ENCODE data around the gene FTCDNL1. TPM values are rescaled to one million over a fixed set of nuclear protein-coding genes. Genes with fewer than 3 reads are reported as not detected.

Gene FTCDNL1
- total RNA-seq, 1 donor from 2014 or later = 2.2 TPM

DNA sequence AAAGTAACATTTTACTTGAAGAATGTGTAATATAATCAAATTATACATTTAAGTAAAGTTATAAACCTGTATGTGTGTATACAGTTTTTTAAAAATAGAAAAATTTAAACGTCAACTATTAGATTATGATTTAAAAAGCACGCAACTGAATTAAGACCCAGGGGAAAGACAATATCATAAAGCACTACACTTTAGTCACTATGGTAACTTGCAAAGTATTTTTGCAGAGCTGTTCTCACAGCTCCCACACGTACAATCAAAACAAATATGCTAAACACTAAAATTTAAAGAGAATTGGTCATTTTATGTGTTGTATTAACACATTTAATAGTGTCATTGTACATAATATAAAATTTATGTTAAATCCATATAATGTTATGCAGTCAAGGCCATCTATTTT lies 59.7 kb downstream of the FTCDNL1 start:
- DNase-seq = no peak

DNA sequence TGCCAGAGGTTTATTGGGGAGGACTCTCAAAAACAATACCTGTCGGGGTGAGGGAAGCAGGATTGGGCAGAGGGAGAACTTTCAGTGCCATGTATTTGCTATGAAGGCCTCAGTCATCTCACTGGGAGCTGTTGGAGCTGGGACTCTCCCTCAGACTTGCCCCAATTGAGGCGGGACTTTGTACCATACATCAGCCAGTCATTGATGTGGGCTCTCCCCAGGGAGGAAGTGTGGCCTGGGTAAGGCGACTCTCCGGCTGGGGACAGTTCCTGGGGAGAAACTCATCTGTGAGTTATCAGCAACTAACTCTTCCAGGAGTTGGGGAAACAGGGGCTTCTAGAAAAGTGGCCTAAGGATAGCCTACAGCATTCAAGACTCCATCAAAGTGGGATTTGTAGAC lies 66.5 kb downstream of the FTCDNL1 start:
- DNase-seq = no peak

DNA sequence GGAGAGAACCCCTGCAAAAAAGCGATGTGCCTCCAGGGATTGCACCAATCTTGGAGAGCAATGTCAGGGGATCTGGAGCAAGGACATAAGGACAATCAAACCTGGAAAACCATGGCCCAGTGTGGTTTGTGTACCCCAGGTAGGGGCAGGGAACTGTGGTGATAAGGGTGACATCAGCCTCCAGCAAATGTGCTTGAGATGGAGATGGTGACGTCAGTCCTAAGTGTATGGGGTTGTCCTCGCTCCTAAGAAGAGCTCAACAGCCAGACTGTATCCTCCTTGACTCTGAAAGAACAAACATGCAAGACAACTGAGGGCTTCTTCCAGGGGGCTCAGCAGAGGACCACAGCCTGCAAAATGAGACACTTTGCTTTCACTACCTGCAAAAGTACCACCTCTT lies 71.4 kb downstream of the FTCDNL1 start:
- no peak for DNase-seq

DNA sequence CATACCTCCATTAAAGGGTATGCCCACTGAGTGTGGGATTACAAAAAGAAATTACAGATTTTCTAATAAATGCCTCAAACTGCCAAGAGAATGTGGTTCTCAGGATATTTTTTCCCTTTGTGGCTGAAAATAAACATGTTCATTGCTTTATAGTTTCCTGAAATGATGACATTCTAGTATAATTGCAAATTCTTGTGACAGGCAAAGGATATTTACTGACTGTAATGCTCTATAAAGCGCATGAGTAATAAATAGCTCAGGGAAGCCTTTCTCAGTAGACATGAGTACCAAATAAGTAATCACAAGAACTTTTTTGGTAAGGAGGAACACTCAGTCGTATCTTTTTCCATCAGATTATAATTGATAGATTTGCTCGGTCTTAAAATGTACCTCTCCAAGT lies 72.3 kb downstream of the FTCDNL1 start:
- DNase-seq = no peak

DNA sequence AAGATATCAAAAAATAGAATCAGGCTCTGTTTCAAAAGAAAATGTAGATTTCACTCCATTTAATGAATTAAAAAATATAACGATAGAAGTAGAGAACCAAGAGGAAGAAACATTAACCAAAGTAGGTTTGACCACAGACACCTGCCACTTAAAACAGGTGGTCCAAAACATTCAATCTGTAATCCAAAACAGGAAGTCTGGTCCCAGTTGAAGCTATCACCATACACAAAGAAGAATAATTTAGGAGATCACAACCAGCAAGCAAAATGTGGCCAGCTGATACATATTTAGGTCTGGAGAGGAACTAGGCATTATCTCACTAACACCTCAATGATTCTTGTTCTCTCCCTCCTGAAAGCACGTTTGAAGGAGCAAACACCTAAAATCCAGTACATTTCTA lies 73.1 kb downstream of the FTCDNL1 start:
- no peak for DNase-seq

DNA sequence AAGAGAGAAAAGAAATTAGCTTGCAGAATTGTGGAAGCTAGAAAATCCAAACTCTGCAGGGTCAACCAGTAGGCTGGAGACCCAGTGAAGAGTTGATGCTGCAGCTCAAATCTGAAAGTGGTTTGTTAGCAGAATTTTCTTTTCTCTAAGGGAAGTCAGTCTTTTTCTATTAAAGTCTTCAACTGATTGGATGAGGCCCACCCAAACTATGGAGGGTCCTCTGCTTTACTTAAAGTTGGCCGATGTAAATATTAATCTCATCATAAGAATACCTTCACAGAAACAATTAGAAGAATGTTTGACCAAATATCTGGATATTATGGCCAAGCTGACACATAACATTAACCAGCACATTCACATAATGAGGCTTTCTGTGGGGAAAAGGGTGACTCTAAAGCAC lies 73.7 kb downstream of the FTCDNL1 start:
- DNase-seq = no peak

DNA sequence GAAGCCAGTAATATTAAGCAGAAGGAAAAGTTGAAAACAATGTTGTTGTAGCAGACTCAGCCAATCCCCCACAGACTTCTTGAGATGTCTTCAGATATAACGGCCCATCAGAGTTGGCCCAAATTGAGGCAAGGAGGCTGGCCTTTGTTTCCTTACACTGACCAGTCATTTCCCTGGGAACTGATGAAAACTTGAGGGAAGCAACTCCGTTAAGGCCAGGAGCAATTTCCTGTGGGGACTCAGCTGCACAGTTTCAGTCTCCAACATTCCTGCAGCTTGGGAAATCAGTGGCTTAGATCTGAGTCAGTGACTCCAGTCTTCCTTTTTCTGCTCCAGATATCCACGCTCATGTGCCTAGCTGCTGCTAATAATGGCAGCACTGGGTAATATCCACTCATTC lies 75.7 kb downstream of the FTCDNL1 start:
- peak; percentile 9 for DNase-seq

DNA sequence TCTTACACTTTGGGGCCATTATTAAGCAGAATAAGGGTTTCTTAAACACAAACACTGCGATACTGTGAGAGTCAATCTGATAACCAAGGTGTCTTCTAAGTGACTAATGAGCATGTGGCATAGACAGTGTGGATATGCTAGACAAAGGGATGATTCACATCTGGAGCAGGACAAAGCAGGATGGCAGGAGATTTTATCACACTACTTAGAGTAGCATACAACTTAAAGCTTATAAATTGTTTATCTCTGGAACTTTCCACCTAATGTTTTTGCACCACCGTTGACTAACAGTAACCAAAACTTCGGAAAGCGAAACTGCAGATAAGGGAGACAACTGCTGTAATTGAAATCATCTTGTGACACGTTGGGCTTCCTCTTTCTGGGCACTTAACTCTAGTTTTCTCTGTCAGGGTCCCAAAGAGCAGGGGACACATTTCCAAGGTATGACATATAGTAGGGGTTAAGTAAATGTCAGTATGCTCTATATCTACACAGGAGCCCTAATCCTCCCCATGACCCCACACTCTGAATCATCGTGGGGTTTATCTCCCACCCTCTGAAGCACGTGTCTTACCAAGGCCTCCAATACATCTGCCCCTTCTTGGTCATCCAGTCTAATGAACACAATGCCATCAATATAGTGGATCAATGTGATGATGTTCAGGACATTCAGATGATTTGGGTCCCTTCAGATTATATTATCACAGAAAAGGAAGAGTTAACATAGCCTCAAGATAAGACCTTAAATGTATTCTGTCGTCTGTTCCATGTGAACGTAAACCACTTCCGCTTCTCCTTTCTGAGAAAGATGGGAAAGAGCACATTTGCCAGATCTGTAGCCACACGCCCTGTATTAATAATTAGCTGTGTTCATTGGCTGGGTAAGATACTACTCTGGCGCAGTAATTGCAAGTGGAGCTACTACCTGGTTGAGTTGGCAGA lies 78.7 kb downstream of the FTCDNL1 start:
- no peak for DNase-seq

DNA sequence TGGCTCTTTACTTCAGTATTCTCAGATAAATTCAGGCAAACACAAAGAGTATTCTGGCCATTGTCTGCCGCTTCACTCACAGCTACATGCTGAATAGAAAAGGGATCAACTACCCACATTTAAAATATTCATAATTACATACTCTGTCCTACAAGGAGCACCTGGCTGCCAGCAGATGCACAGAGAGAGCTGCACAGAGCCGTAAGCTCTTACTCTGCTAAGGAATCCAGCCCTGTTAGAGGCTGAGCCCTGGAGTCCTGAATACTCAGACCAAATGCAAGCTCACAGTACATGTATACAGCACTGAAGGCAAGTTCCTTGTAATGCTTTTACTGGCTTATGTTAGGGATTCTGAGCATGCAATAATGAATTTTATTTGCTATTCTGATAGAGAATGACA lies 80.3 kb downstream of the FTCDNL1 start:
- DNase-seq = no peak

DNA sequence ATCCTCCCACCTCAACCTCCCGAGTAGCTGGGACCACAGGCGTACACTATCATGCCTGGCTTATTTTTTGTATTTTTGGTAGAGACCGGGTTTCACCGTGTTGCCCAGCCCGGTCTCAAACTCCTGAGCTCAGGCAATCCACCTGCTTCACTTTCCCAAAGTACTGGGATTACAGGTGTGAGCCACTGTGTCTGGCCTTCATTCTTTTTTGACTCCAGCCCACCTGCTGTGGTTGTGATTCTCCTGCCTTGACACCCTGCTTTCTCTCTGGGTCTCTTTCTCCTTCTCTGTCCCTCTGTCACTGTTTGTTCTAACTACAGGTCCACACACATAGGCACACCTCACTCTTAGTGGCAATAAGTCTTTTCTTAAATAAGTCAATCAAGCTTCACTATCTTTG lies 85.3 kb downstream of the FTCDNL1 start:
- DNase-seq = no peak

DNA sequence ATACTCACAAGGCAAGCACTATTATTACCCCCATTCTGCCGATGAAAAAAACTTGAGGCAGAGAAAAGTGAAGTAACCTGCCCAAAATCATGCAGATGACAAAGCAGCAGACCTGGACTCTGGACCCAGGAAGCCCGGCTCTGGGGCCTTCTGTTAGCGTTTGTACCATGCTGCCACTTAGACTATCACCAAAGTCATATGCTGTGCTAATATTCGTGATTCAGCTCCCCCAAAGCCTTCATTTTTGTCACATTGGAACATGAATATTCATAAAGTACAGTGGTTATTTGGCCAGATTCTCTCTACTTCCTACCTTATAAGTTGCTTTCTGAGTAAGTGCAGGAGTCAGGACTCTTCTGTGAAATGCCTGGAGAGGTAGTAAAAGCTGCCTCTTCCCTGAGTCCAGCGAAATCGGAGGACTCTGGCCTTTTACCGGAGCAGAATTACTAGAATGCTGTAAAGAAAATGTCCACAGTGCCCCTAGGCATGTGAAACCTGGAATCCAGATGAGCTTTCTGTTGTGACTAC lies 86.7 kb downstream of the FTCDNL1 start:
- DNase-seq = no peak

DNA sequence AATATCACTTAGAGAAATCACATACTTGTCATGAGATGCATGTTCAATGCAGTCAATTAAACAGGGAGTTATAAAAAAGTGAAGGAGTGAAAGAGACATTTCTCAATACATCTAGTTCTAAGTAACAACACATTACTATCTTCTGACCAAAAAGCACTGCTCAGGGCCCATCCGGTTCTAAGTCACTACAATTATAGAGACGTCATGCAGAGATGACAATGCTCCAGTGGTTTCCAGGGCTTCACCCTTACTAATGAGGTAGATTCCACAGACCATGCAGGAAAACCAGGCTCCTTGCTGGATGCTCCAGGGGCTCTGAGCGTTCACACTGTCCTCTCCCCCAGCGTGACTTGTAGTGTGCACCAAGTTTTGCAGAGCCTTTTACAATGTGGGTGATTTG lies 88.0 kb downstream of the FTCDNL1 start:
- no peak for DNase-seq

DNA sequence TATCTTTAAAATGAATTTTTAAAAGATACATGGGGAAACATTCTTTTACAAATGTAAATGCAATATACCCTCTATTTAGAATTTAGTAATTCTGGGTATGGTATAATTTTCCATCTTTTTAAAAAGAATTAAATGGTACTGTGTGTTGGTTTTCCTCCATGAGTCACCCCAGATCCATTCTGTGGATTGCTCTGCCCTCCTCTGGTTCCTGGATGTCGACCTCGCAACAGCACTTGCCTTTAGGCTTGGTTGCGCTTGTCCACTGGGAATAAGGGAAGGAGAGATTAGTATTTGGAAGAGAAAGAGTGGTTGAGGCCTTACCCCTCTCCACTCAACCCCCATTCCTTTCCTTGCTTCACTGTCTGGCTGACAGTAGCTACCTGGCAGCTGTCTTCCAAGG lies 90.4 kb downstream of the FTCDNL1 start:
- DNase-seq = no peak

DNA sequence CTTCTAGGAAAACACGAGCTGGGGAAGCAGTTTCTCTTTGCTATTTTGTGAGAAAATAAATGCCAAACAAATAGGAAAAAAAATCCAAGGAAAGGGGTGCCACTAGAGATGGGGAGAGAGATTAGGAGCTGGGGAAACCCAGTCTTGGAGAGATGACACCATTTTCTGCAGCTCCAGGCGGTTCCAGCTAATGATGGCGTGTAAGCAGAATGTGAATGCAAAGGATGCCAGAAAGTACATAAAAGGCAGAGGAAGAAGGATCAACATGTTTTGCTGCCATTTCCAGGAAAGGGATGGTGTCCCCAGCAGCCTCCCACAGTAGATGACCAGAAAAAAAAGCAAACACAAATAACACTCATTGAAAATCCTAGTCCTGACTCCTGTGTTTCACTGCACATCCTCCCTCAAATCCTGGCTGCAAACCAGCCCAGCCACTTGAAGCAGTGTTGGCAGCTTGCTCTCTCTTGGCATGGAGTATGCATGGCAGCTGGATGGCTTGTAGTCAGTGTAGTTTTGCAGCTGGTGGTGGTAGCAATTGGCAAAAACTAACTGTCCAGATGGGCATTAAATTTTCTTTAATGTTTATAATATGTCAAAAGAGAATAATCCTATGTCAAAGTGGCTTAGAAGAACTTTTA lies 93.6 kb downstream of the FTCDNL1 start:
- DNase-seq = peak; percentile 49

DNA sequence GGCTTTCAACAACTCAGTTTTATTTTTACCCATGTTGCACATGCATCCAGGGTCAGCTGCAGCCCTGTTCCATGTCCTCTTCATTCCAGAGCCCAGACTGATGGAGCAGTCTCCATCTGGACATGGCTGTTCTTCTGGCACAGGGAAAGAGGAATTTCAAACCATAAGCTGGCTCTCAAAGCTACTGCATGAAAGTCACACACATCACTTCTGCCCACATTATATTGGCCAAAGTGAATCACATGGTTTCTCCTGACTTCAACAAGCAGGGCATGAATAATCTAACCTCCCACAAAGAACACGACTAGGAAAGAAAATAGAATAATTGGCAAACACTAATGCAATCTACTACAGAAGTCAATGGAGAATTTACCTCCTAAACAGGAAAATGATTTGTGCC lies 94.2 kb downstream of the FTCDNL1 start:
- no peak for DNase-seq

DNA sequence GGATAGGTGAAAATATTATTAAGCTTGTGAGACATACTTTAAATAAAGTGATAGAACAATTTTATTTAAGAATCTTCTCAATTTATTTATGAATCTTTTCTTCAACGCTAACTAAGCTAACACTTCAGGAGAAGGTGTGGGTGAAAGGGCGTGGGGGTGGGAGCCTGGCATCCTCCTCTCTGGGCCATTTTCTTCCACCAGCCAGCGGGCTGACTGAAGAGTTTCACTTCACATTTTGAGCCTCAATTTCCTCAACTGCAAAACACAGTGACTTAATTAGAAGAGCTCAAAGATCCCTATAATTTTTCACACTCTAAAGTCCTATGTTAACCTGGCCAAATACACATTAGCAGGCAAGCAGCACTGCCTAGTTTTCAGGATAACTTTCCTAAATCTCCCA lies 94.8 kb downstream of the FTCDNL1 start:
- no peak for DNase-seq

DNA sequence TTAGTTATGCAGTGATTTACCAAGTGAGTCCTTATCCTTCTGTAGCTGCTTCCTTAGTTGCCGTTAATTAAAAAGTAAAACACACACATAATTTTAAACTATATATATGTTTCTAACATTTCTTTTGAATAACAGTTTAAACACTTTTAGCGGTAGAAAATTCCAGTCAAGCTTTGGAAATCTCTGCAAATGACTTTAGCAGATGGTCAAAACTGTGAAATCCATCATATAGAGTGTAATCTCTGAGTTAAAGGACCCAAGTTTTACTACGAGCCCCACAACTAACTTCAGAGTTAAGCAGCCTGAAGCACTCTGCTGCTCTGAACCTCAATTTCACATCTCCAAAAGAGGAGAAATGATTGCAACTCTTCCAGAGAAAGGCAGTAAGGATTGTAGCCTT lies 96.2 kb downstream of the FTCDNL1 start:
- no peak for DNase-seq

DNA sequence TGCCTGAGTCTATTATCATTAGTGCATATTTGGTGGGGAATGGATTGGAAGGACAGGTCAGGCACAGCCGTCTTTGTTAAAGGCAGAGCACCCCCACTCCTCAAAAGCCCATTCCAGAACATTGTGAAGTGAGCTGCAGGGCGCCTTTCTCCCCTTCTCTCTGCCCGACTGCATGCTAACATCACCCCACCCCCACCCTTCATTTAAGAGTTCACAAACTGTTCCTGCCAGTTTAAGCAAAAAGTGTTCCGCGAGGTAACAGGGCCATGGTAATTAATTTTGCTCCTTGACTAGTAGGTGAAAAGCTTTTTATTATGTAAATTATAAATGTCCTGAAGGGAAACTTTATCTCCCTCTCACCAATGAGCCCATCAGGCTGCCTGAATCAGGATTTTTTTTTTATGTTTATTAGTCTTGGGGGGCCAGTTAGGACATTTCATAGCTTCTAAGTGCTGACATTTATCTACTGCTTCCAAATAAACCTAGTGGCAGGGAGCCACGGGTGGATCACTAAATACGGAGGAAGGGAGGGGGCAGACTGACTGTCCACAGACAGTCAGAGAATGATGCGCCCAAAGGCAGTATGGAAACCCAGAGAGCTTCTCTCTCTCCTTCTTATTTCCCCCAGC lies 99.4 kb downstream of the FTCDNL1 start:
- DNase-seq = no peak

DNA sequence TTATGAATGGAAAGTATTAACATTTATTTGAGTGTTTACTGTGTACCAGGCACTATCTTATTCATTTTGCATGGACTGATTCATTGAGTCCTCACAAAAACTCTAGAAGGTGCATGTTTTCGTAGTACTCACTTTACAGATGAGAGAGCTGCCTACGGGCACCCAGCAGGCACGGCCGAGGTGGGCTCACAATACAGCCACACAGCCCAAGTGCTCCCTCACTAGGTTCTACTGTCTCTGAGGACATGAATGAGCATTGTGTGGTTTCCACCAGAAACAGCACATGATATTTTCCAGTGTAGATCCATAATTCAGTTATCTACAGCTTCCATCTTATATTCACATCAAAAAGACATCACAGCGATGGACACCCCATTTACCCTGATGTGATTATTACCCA lies 101.4 kb downstream of the FTCDNL1 start:
- DNase-seq = no peak

DNA sequence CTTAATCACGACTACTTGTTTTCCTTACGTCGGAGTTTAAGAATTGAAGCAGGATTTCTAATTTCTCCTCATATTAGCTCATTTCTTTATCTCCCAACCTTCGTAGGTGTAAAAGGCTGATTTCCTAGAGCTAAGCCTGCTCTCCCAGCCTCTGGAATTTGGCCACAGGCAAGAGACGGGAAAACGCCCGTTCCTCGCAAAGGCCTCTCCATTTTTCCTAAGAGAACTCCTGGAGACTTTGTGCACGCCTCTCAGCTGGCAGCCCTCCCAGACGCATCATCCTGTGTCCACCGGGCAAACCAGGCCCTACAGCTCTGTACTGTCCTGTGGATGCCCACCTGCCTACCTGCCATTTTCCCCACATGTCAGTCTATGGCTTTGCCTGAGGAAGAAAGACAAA lies 106.3 kb downstream of the FTCDNL1 start:
- DNase-seq = no peak

DNA sequence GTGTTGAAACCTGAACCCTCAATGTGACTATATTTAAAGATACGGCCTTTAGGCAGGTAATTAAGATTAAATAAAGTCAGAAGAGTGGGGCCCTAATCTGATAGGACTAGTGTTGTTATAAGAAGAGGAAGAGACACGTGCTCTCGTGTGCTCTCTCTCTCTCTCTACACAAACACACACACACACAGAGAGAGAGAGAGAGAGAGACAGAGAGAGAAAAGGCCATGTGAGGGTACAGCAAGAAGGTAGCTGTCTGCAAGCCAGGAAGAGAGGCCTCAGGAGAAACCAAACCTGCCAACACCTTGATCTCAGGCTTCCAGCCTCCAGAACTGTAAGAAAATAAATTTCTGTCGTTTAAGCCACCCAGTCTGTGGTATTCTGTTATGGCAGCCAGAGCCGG lies 106.7 kb downstream of the FTCDNL1 start:
- DNase-seq = no peak

DNA sequence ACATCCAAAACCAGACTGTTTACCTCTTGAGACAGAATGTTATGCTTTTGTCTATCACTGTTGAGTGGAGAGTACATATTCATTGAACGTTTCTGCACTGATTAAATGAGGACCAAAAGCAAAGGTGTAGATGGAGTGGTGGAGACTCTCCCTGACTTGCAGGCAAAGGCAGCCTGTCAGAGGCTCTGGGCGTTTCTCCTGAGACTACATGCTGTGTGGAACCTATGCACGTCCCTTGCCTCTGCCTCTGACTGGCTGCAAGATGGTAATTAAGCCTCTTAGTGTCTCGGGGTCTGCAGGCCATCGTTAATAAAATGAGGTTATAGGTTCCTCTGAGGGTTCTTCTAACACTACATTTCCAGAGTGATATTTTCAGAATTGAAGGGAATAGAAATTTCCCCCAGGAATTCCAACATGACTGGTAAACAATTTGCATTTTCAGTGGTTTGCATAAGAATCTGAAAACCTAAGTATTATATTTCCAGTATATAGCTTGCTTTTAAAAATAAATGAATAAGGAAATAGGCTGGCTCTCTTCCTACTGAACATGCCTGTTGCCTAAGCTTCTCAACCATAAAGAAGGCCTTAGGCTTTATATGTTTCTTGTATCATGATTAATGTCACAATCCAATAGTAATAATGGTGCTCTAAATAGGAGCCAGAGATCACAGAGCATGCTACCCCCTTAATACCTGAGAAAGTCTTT lies 107.4 kb downstream of the FTCDNL1 start:
- DNase-seq = no peak

DNA sequence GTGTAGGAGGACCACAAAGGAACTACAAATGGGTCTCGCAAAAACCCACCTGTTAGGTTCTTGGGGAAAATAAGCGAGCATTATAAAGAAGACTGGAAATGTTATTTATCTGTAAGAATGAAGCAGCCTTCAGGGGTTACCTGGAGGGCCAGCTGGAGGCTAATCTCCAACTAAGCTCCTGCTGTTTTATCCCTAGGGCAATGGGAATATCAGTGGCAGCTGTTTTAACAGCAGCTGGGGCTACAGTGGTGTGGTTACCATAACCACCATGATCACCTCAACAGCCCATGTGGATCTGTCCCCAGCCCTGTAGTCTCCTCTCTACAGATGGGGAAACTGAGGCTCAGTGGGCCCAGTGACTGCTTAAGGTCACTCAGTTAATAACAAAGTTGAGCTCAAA lies 108.1 kb downstream of the FTCDNL1 start:
- DNase-seq = no peak
